ENCODE measurements around the gene SHC3.

Gene SHC3

GRCh38 chr9:88972401-88972800, 206.2 kb downstream of the SHC3 start:
- no peak for TF ChIP-seq CTCF (IDR thresholded peaks at IDR 0.05; ENCODE audit: low read depth, low read length, missing control alignments)
- H3K4me3 ChIP-seq (replicated peaks; ENCODE audit: low read depth, low read length) = no peak overlapping the region
- DNase-seq (ENCODE audit: extremely low read depth, low read depth) = no peak

DNA sequence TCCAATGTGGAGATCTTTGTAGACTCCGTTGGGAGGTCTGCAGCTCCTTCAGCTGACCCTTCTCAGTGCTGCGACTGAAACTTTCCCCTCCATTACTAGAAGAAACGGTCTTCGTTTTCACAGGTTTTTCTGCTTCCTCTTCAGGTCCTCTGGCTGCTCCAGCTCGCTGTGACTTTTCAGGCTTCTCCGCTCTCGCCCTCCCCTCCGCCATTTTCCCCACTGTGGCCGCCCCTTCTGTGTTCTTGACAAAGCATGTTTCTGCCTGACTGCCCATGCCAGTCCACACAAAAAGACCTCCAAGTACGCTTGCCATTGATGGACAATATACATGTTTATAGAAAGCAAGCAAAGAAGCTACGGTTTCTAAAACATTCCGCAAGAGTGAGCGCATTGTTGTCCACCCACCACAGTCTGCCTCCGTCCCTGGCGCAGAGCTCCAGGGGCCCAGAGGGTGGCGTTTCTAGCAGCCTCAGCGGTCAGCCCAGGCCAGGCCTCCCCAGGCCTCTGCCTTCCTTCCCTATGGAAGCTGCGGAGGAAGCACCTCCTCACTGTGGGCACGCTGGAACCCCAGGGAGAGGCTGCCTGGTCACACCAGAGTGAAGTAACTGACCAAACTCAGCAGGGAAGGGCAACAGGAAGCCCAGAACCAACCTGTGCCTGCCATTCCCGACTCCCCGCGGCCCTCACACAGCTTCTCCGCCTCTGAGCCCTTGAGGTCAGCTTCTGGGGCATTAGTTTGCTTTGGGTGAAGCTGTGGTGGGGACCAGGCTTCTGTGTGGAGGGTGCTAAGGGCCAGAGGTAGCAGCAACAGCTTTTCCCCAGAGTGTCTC, 207.3 kb downstream of the SHC3 start:
- TF ChIP-seq CTCF (IDR thresholded peaks at IDR 0.05; ENCODE audit: low read depth, low read length, missing control alignments) = no peak
- H3K4me3 ChIP-seq (replicated peaks; ENCODE audit: low read depth, low read length) = no peak overlapping the region
- DNase-seq (ENCODE audit: extremely low read depth, low read depth) = no peak

- no peak for TF ChIP-seq CTCF (IDR thresholded peaks at IDR 0.05; ENCODE audit: low read depth, low read length, missing control alignments)
- no peak for DNase-seq (ENCODE audit: extremely low read depth, low read depth)
- H3K4me3 ChIP-seq (replicated peaks; ENCODE audit: low read depth, low read length) = no peak overlapping the region
Observed at GRCh38 chr9:88969646-88970373, 208.8 kb downstream of the SHC3 start.

- H3K4me3 ChIP-seq (replicated peaks; ENCODE audit: low read depth, low read length) = no peak overlapping the region
- TF ChIP-seq CTCF (IDR thresholded peaks at IDR 0.05; ENCODE audit: low read depth, low read length, missing control alignments) = no peak
Observed at GRCh38 chr9:88968799-88969198, 209.8 kb downstream of the SHC3 start.

GRCh38 chr9:88966894-88967676, 211.5 kb downstream of the SHC3 start:
- TF ChIP-seq CTCF (IDR thresholded peaks at IDR 0.05; ENCODE audit: low read depth, low read length, missing control alignments) = no peak
- H3K4me3 ChIP-seq (replicated peaks; ENCODE audit: low read depth, low read length) = no peak overlapping the region
- no peak for DNase-seq (ENCODE audit: extremely low read depth, low read depth)

More at GRCh38 chr9:88968799-88969198, 209.8 kb downstream of the SHC3 start:
- no peak for DNase-seq (ENCODE audit: extremely low read depth, low read depth)

DNA sequence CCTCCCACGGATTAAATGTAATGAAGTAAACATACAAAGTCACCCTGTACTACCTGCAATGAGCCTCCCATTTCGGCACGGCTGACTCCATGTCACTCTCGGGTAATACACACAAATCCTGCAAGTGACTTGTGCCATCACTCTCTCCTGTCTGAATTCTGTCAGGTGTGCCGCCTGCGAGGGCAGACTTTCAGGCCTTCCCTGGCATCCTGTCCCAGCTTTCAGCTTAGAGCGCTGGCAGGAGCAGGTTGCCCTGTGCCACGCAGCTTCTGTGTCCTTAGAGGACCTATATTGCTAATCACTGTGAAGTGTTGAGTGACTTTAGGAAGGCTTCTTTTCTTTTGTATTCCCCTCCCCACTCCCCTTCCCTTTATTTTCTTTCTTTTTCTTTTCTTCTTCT, 213.1 kb downstream of the SHC3 start:
- no peak for TF ChIP-seq CTCF (IDR thresholded peaks at IDR 0.05; ENCODE audit: low read depth, low read length, missing control alignments)
- no peak overlapping the region for H3K4me3 ChIP-seq (replicated peaks; ENCODE audit: low read depth, low read length)
- DNase-seq (ENCODE audit: extremely low read depth, low read depth) = no peak
